Ovary (tissue), 3 donors: Measurements from ENCODE around the gene BUD31.

ENCODE experiments used
- EP300 ChIP-seq: sonication (generic); formaldehyde crosslinking; IDR thresholded peaks from one replicate; pipeline ENCODE4 v1.6.1; 2017; ENCODE audit warnings: antibody characterized with exemption
- TF ChIP-seq, protein P1 (sequence below), 3 donors: fragments of 450-650 bp in 2 of 3; fragments of 200-600 bp in 1 of 3; IDR thresholded peaks; one replicate each; pipeline versions ENCODE4 v1.5.1 to v1.8.0; 2016 to 2022; ENCODE audit warnings: antibody characterized with exemption in 3 of 3, mild to moderate bottlenecking in 1 of 3
- donor health status: DM: no; HTN: no; CAD: no.

DNA sequence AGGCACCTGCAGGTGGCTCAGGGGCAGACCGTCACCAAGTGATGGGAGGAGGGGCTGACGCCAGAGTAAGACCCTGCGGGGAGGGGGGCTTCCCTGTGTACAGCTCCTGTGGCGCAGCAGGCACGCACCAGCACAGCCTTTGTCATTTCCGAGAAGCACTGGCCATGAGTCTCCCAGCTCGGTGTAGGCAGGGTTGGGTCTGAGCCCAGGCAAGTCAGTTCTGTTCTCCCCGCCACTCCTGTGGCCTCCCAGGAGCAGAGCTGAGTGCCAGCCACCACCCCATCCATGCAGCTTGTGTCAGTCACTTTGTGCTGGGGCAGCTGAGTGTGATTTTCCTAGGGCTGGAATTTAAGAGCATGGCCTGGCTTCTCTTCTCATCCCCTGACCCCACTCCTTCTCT is 43.2 kb downstream of the BUD31 start:
- TF ChIP-seq, protein P1, sequence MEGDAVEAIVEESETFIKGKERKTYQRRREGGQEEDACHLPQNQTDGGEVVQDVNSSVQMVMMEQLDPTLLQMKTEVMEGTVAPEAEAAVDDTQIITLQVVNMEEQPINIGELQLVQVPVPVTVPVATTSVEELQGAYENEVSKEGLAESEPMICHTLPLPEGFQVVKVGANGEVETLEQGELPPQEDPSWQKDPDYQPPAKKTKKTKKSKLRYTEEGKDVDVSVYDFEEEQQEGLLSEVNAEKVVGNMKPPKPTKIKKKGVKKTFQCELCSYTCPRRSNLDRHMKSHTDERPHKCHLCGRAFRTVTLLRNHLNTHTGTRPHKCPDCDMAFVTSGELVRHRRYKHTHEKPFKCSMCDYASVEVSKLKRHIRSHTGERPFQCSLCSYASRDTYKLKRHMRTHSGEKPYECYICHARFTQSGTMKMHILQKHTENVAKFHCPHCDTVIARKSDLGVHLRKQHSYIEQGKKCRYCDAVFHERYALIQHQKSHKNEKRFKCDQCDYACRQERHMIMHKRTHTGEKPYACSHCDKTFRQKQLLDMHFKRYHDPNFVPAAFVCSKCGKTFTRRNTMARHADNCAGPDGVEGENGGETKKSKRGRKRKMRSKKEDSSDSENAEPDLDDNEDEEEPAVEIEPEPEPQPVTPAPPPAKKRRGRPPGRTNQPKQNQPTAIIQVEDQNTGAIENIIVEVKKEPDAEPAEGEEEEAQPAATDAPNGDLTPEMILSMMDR (IDR thresholded peaks at IDR 0.05) = no peak
- TF ChIP-seq EP300 = no peak
